Neural progenitor cell (in vitro differentiated cells): ENCODE data around the gene RGS14. TPM values are rescaled to one million over a fixed set of nuclear protein-coding genes. Genes with fewer than 3 reads are reported as not detected.
A peak's percentile ranks its signal among the peaks of the same experiment; 100 is the strongest.

Experiments used
- DNase-seq: peaks from one replicate; pipeline ENCODE4 v3.0.0-alpha.2; 2016; ENCODE audit warnings: low spot score
- H2AFZ ChIP-seq: fragments of 200-600 bp; sonication (generic); replicated peaks from 2 replicates; pipeline ENCODE4 v1.6.1; 2016; ENCODE audit warnings: antibody characterized with exemption
- H3F3A ChIP-seq: fragments of 200-600 bp; sonication (generic); 2 replicates; pipeline ENCODE4 v1.6.1; 2016; ENCODE audit warnings: antibody characterized with exemption, low read depth
- H3K27ac ChIP-seq: fragments of 200-600 bp; sonication (generic); 2 replicates; pipeline ENCODE4 v1.5.1; 2016; ENCODE audit warnings: mild to moderate bottlenecking
- H3K27me3 ChIP-seq: fragments of 200-600 bp; sonication (generic); 2 replicates; pipeline ENCODE4 v1.6.1; 2016; ENCODE audit warnings: mild to moderate bottlenecking, moderate library complexity
- H3K36me3 ChIP-seq: fragments of 200-600 bp; sonication (generic); 2 replicates; pipeline ENCODE4 v1.5.1; 2016
- H3K4me1 ChIP-seq: fragments of 200-600 bp; sonication (generic); 2 replicates; pipeline ENCODE4 v1.6.1; 2016; ENCODE audit warnings: mixed run types
- H3K4me2 ChIP-seq: fragments of 200-600 bp; sonication (generic); 2 replicates; pipeline ENCODE4 v1.6.1; 2016
- H3K4me3 ChIP-seq: fragments of 200-600 bp; sonication (generic); 2 replicates; pipeline ENCODE4 v1.5.1; 2016
- H3K79me2 ChIP-seq: fragments of 200-600 bp; sonication (generic); 2 replicates; pipeline ENCODE4 v1.6.1; 2016; ENCODE audit warnings: low read depth
- H3K9ac ChIP-seq: fragments of 200-600 bp; sonication (generic); 2 replicates; pipeline ENCODE4 v1.6.1; 2016
- H3K9me3 ChIP-seq: fragments of 200-600 bp; sonication (generic); 2 replicates; pipeline ENCODE4 v1.5.1; 2016; ENCODE audit warnings: low read depth
- H4K20me1 ChIP-seq: fragments of 200-600 bp; sonication (generic); 2 replicates; pipeline ENCODE4 v1.6.1; 2016; ENCODE audit warnings: low read depth
- H3K27ac Mint-ChIP-seq: 3 replicates; pipeline ENCODE4 v1.8.0; 2021; ENCODE audit warnings: mixed read lengths
- H3K27me3 Mint-ChIP-seq: 2 replicates; pipeline ENCODE4 v1.8.0; 2022; ENCODE audit warnings: low read depth, mild to moderate bottlenecking, inconsistent platforms, moderate library complexity, mixed read lengths; ENCODE audit not compliant: insufficient read depth
- H3K36me3 Mint-ChIP-seq: 3 replicates; pipeline ENCODE4 v1.8.0; 2021; ENCODE audit warnings: mixed read lengths
- H3K4me1 Mint-ChIP-seq: 3 replicates; pipeline ENCODE4 v1.8.0; 2021; ENCODE audit warnings: mixed read lengths
- H3K4me3 Mint-ChIP-seq: 3 replicates; pipeline ENCODE4 v1.8.0; 2021; ENCODE audit warnings: mild to moderate bottlenecking, moderate library complexity, mixed read lengths
- H3K9me3 Mint-ChIP-seq: 3 replicates; pipeline ENCODE4 v1.8.0; 2020; ENCODE audit warnings: mixed read lengths
- CTCF ChIP-seq: fragments of 200-600 bp; sonication (generic); IDR thresholded peaks from 2 replicates; pipeline ENCODE4 v1.5.1; 2017; ENCODE audit warnings: antibody characterized with exemption, mild to moderate bottlenecking
- EZH2 ChIP-seq: fragments of 200-600 bp; sonication (generic); IDR thresholded peaks from 2 replicates; pipeline ENCODE4 v1.6.1; 2017; ENCODE audit warnings: antibody characterized with exemption, mild to moderate bottlenecking, moderate library complexity
- EZH2phosphoT487 ChIP-seq: fragments of 200-600 bp; sonication (generic); IDR thresholded peaks from 2 replicates; pipeline ENCODE4 v1.6.1; 2017; ENCODE audit warnings: antibody characterized with exemption
- total RNA-seq: library from RNA; depleted of rRNA; stranded (reverse); fragments of >200 nt; gene quantifications from 2 replicates; pipeline ENCODE4 v1.2.3, GENCODE V29; 2015; ENCODE audit warnings: low replicate concordance

Gene RGS14
- total RNA-seq, 1 donor from 2014 or later: 3.2 TPM

DNA sequence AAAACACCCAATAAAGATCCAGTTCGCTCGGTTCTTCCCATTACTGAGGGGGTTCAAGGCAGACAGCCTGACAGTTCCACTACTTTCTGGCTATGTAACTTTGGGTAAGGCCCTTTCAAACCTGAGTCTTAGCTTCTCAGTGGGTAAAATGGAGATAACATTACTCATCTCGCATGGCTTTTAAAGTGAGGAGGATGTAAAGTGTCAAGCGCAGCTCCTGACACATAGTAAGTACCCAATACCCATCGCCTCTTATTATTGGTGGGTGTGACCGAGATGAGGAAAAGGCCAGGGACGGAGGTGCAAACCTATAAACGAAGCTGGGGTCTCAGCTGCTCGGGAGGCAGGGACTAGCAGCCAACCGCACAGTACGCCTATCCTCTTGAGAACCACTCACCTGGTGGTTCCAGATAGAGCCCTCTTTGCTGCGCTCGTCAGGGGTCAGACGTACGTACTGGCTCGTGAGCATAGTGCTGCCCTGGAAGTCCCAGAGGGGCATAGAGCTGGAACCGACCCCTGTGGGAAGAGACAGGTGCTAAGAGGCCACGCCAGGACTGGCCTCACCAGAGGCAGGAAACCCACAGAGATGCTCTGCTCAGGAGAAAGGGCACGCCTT, 6.8 kb upstream of the RGS14 start:
- Mint-ChIP-seq H3K27ac (peak overlapping the region; percentile 100), H3K4me3 (peak overlapping the region; percentile 98), H3K9me3 (peaks cover 2% of the 10 kb centered on the region), H3K27me3 (peaks cover 10% of the 10 kb centered on the region), H3K36me3 (no peaks in the 10 kb centered on the region), H3K4me1 (peaks cover 30% of the 10 kb centered on the region)
- no peak overlapping the region for H3K27ac ChIP-seq
- H3K9ac ChIP-seq: peak overlapping the region; percentile 91
- peak overlapping the region; percentile 93 for H2AFZ ChIP-seq
- H3K4me3 ChIP-seq: peak overlapping the region; percentile 80
- peaks cover 16% of the 10 kb centered on the region for H4K20me1 ChIP-seq
- peaks cover 54% of the 10 kb centered on the region for H3K79me2 ChIP-seq
- H3K36me3 ChIP-seq: peaks cover 4% of the 10 kb centered on the region
- H3K4me2 ChIP-seq: peak overlapping the region; percentile 95
- H3K4me1 ChIP-seq: peaks cover 12% of the 10 kb centered on the region
- peaks cover 22% of the 10 kb centered on the region for H3F3A ChIP-seq
- H3K9me3 ChIP-seq: no peaks in the 10 kb centered on the region
- TF ChIP-seq EZH2phosphoT487: no peak
- TF ChIP-seq CTCF: no peak
- no peak for TF ChIP-seq EZH2
- H3K27me3 ChIP-seq: peaks cover 9% of the 10 kb centered on the region
- DNase-seq: no peak

DNA sequence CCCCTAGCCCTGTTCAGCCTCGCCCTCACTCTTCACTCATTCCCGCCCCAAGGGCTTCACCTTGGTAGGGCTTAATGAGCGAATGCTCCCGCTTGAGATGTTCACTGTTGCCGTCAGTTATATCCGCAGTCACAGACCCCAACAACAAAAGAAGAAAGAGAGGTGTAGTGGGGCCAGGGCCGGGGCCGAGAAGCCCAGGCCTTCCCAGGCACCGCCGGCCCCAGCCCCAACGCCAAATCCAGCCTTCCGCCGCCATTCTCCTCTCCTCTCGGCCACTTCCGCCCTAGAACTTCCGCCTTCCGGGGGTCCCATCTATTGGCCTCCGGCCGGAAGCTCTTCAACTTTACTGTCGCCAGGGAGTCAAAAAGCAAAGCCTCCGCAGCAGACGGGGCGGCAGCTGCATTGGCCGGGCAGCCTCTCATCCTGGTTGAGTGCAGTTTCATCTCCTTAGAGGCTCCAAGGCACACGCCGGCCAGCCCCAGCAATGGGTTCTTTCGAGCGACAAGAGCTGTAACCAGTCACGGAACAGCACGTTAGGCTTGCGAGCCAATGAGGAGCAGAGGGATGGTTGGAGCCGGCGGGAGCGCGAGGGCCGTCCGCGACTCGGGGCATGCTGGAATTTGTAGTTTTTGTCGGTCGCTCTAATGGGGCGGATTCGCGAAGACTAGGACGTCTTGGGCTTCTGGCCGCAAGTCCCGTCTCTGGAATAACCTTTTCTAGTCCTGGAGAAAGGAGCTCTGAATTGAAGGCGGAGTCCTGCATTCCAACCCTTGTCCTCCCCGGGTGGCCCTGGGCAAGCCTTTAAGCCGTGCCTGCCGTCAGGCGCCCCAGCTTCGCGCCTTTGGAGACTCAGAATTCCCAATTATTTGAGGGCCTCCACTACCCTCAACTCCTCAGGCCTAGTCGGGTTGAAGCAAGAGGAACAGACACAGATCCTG, 6.1 kb upstream of the RGS14 start, which contains the start of gene LMAN2:
Gene LMAN2 (minus strand): TSS at position 277 of the 938 bp plus-strand sequence. CDS start 21 bp downstream, at position 256.
- Histone ChIP-seq H3K36me3 (peaks cover 4% of the 10 kb centered on the region), H3F3A (peaks cover 22% of the 10 kb centered on the region), H2AFZ (peak within 1 kb of the TSS; percentile 93), H3K4me3 (peak within 1 kb of the TSS; percentile 80), H4K20me1 (peaks cover 16% of the 10 kb centered on the region), H3K27ac (peak within 1 kb of the TSS; percentile 97), H3K9me3 (no peaks in the 10 kb centered on the region), H3K9ac (peak within 1 kb of the TSS; percentile 91), H3K4me2 (peak within 1 kb of the TSS; percentile 95), H3K4me1 (peaks cover 12% of the 10 kb centered on the region), H3K79me2 (peaks cover 47% of the 10 kb centered on the region), H3K27me3 (peaks cover 9% of the 10 kb centered on the region)
- Mint-ChIP-seq H3K27ac (peak within 1 kb of the TSS; percentile 100), H3K4me1 (peaks cover 30% of the 10 kb centered on the region), H3K27me3 (peaks cover 13% of the 10 kb centered on the region), H3K4me3 (peak within 1 kb of the TSS; percentile 98), H3K9me3 (peaks cover 2% of the 10 kb centered on the region), H3K36me3 (no peaks in the 10 kb centered on the region)
- TF ChIP-seq EZH2 (no peak), CTCF (no peak), EZH2phosphoT487 (no peak)
- DNase-seq: peak; percentile 96

DNA sequence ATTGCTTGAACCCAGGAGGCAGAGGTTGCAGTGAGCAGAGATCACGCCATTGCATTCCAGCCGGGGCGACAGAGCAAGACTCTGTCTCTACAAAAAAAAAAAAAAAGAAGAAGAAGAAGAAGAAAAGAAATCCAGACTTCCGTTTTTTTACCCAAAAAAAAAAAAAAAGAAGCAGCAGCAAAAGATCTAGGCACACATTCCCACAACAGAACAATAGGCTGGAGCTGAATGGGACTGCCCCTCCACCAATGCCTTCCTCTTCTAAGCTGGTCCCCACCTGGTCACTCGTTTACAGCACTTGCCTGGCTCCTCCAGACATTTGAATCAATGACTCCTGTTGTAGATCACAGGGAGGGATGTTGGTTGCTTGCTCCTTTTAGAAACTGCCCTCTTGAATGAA, 4.6 kb upstream of the RGS14 start:
- TF ChIP-seq EZH2 (no peak), EZH2phosphoT487 (no peak), CTCF (no peak)
- peak overlapping the region; percentile 63 for H3K4me3 Mint-ChIP-seq
- no peak overlapping the region for H3K27ac Mint-ChIP-seq

More for the DNA sequence above, 4.6 kb upstream of the RGS14 start:
- Histone ChIP-seq H3K9ac (no peak overlapping the region), H2AFZ (no peak overlapping the region), H3K27me3 (peaks cover 9% of the 10 kb centered on the region), H3K27ac (no peak overlapping the region), H4K20me1 (peaks cover 8% of the 10 kb centered on the region), H3K79me2 (peaks cover 32% of the 10 kb centered on the region), H3K4me1 (peaks cover 12% of the 10 kb centered on the region), H3K36me3 (no peaks in the 10 kb centered on the region), H3K4me3 (no peak overlapping the region), H3F3A (peaks cover 22% of the 10 kb centered on the region), H3K9me3 (no peaks in the 10 kb centered on the region), H3K4me2 (no peak overlapping the region)
- Mint-ChIP-seq H3K9me3 (peaks cover 2% of the 10 kb centered on the region), H3K27me3 (peaks cover 14% of the 10 kb centered on the region), H3K4me1 (peaks cover 38% of the 10 kb centered on the region), H3K36me3 (no peaks in the 10 kb centered on the region)
- DNase-seq: no peak
